Activated CD8-positive, alpha-beta memory T cell treated with anti-CD3 and anti-CD28 coated beads for 1 hour (primary cell): ENCODE data around the gene MID1.

Experiments
- DNase-seq, 2 donors: peaks; one replicate each; pipeline ENCODE4 v3.0.0-alpha.2; 2020; ENCODE audit warnings: low read depth in 1 of 2; ENCODE audit errors: extremely low read depth in 1 of 2

MID1 gene

DNA sequence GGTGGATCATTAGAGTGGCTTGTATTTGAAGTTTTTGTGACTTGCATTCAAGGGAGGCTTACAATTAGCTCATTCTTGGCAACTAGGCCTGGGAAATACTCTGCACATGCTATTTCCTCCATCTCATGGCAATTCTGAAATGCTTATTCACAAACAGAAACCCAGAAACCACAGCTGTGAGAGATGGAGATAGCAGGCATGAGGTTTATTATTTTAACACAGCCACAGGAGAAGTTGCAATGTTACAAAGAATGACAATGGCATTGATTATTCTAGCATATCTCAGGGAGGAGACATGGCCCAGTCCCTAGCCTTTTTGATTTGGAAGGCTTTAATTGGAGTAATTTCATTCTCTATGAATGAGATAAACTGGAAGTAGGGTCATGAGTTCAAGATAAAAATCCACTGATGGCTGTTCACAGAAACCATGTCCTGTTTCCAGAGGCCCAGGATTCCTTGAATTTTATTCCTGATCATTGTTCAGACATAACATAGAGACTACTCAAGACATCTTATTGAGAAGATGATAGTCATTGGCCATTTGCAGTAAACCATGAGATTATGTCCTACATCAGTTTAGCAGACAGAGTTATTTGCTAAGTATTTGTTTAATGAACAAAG, 123.9 kb downstream of the MID1 start:
- DNase-seq, result no peak

GRCh38 chrX:10495677-10496076, 124.7 kb downstream of the MID1 start:
- no peak for DNase-seq

DNA sequence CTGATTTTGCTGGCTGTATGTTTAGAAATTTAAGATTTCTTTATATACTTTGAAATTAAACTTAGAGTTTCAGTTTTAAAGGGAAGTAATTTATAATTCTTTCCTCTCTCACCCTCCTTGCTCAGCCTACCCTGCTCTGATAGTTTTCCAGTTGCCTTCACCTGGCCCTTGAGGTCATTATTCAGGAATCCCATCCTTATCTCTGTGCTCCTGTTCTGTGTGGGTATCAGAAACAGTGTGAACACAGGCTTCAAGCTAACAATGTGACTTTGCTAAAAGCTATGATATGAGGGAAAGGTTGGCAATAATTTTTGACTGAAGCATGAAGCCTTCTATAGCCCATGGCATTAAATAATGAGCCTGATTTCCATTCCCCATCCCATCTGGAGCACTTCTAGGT, 128.1 kb downstream of the MID1 start:
- no peak for DNase-seq

- no peak for DNase-seq
Measured at GRCh38 chrX:10486373-10486772, 134.0 kb downstream of the MID1 start.

- no peak for DNase-seq
Measured at GRCh38 chrX:10485326-10485725, 135.1 kb downstream of the MID1 start.

GRCh38 chrX:10484683-10485247, 135.6 kb downstream of the MID1 start:
- DNase-seq, result no peak

GRCh38 chrX:10483191-10483831, 137.1 kb downstream of the MID1 start:
- DNase-seq, result no peak

GRCh38 chrX:10482708-10483107, 137.7 kb downstream of the MID1 start:
- no peak for DNase-seq

- no peak for DNase-seq
Measured at GRCh38 chrX:10482261-10482660, 138.1 kb downstream of the MID1 start.

DNA sequence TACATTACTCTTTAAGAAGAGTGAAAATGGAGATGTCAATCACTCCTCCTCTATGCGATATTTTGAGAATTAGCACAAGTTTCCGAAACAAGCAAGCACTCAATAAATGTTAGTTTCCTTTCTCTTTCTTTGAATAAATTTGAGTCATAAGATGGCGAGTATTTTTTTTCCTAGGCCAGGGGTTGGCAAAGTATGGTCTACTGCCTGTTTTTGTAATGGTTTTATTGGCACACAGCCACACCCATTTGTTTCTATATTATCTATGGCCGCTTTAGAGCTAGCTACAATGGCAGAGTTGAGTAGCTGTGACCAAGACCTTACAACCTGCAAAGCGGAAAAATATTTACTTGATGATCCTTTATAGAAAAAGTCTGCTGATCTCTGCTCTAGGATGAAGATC, 139.5 kb downstream of the MID1 start:
- DNase-seq, result no peak

DNA sequence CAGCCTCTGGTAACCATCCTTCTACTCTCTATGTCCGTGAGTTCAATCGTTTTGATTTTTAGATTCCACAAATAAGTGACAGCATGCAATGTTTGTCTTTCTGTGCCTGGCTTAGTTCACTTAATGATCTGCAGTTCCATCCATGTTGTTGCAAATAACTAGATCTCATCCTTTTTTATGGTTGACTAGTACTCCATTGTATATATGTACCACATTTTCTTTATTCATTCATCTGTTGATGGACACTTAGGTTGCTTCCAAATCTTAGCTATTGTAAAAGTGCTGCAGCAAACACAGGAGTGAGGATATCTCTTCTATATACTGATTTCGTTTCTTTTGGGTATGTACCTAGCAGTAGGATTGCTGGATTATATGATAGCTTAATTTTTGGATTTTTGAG, 140.9 kb downstream of the MID1 start:
- no peak for DNase-seq

DNA sequence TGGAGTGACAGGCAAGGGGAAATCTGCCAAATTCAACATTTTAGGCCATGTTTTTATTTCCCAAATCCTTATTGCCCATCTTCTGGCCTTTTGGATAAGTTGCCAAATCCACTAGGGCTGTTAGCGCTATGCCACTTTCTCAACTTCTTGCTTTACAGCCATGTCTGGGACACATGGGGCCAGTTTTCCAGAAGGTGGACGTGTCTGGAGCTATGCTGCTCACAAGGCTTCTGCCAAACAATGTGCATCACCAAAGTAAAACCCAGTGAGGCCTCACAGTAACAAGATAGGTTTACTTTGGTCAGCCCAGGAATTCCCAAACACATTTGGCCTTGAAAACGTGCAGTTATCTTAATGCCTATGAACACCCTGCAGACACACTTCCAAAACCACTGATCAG, 142.9 kb downstream of the MID1 start:
- DNase-seq, result no peak

GRCh38 chrX:10474913-10475568, 145.3 kb downstream of the MID1 start:
- no peak for DNase-seq

DNA sequence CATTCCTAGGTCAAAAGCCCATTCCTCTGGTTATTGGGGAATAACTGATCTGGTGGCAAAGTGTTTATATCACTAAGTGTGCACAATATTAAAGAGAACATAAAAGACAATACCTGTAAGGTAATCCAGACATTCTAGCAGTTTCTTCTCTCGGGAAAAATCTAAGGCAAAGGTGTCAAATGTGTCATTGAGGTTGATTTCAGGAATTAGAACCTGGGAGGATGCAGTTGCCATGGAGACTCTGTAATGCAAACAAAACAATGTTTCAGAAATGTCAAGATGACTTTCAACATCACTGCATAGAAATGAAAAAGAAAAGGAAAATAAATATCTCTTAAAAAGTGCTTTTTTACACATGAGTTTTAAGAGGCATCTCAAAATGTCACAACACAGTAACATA, 145.9 kb downstream of the MID1 start:
- no peak for DNase-seq

DNA sequence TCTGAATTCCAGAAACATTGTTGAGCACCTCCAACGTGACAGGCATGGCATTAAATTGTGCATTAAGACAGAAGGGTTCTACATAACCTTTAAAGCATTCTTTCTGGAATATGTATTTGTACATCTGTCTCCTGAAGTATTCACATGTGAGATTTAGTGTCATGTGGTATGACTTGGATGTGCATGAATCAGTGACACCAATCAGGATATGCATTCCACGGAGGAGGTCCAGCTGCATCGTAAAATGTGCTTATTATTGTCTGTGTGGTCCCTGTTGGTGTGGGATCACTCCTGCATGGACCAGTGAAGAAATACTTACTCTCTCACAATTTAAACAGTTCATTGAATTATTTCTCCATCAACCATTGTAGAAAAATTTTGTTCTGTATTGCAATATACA, 149.0 kb downstream of the MID1 start:
- DNase-seq, result no peak

GRCh38 chrX:10470009-10470408, 150.4 kb downstream of the MID1 start:
- DNase-seq, result no peak

DNA sequence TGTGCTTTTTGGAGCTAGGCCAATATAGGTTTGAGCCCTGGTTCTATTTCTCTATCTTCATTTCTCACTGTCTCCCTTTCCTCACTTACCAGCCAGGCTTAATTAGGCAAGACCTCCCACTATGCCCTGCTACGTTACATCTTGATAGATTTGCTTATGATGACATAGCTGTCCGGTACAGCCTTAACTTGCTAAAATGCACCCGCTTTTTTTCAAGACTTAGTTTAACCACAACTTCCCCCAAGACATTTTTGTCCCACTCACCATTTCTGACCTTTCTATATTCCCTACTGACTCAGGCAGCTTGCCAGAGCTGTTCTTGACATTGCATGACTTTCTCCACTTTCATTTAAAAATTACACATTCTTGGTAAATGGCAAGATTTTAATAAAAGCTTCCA, 152.6 kb downstream of the MID1 start:
- DNase-seq, result no peak

DNA sequence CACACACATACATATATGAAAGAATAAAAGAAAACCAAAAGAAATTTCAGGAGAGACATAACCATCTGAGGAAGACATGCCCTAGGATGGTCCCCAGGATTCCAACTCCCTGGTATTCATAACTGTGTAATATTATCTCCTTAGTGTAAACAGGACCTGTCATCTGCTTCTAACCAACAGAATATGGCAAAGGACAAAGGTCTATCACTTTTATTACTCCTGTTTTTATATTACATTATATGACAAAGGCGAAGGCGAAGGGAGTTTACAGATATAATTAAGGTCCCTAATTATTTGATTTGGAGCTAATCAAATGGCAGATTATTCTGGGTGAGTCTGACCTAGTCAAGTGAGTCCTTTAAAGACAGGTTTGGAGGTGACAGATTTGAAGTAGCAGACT, 155.1 kb downstream of the MID1 start:
- no peak for DNase-seq

DNA sequence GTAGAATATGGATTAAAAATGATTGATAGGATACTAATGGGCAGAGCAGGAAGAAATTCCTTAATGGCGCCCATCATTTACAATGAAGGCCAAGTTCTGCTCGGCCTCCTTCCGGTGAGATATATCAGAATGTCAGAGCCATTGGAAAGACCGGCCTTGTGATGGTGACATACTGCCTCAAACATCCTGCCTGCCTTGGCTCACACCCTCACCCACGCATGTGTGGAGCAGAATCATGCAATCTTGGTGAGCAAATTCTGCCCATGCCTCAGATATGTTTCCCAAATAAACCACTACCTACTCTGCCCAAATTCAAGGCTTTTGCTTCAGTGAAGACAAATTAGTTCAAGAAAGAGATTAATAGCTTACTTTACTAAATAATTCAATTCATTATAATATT, 163.3 kb downstream of the MID1 start:
- DNase-seq, result no peak

DNA sequence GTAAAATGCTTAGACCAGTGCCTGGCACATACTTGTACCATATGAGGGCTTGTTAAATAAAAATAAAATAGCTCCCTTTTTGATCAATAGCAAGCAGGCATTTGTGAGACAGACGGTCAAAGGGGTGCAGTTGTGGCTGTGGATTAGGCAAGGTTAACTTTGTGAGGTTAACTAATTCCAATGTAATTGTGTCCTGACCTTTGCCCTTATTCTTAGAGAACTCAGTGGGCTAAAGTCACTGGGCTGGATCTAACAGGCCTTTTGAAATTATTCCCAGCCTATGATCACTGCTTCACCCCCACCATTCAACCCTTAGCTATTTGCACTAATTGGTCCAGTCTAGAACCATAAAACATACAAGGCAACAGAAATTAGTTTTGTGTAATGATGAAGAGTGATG, 166.4 kb downstream of the MID1 start:
- no peak for DNase-seq

- DNase-seq, result no peak
Measured at GRCh38 chrX:10450959-10451355, 169.4 kb downstream of the MID1 start.
